ENCODE measurements around the gene ABLIM1. TPM values are rescaled to one million over a fixed set of nuclear protein-coding genes. Genes with fewer than 3 reads are reported as not detected.

The ABLIM1 gene
- total RNA-seq, 1 donor from 2014 or later = 87.7 TPM

- intact Hi-C loops (cut with DNase I) = loop anchor here (10.0 kb wide), 1 partner anchor 648 kb away; no protein-coding TSS in a partner anchor
- Histone ChIP-seq H3K27ac (no peak overlapping the region), H3K4me3 (no peak overlapping the region), H3K9me3 (no peaks in the 10 kb centered on the region), H3K4me1 (no peaks in the 10 kb centered on the region), H3K36me3 (no peaks in the 10 kb centered on the region), H3K27me3 (no peaks in the 10 kb centered on the region)
- no peak for DNase-seq (ENCODE audit: low spot score in 2 of 2)
- no peak for TF ChIP-seq CTCF (IDR thresholded peaks at IDR 0.05)
Observed at GRCh38 chr10:114477285-114477684, 180.8 kb downstream of the ABLIM1 start.

- intact Hi-C loops (cut with DNase I) = loop anchor here (5.0 to 10.0 kb wide), 2 partner anchors 227 to 650 kb away; no protein-coding TSS in a partner anchor
- H3K4me1 ChIP-seq = no peaks in the 10 kb centered on the region
- DNase-seq (ENCODE audit: low spot score in 2 of 2) = no peak
- H3K4me3 ChIP-seq = no peak overlapping the region
- H3K36me3 ChIP-seq = no peaks in the 10 kb centered on the region
- TF ChIP-seq CTCF (IDR thresholded peaks at IDR 0.05) = no peak
- H3K27ac ChIP-seq = no peak overlapping the region
- H3K27me3 ChIP-seq = no peaks in the 10 kb centered on the region
- no peaks in the 10 kb centered on the region for H3K9me3 ChIP-seq
Observed at GRCh38 chr10:114474989-114475388, 183.1 kb downstream of the ABLIM1 start.

- H3K4me3 ChIP-seq = no peak overlapping the region
- H3K4me1 ChIP-seq = no peaks in the 10 kb centered on the region
- no peak for DNase-seq (ENCODE audit: low spot score in 2 of 2)
- H3K27me3 ChIP-seq = no peaks in the 10 kb centered on the region
- intact Hi-C loops (cut with DNase I) = loop anchor here (5.0 to 10.0 kb wide), 2 partner anchors 229 to 651 kb away; no protein-coding TSS in a partner anchor
- H3K9me3 ChIP-seq = no peaks in the 10 kb centered on the region
- no peak for TF ChIP-seq CTCF (IDR thresholded peaks at IDR 0.05)
- H3K27ac ChIP-seq = no peak overlapping the region
- no peaks in the 10 kb centered on the region for H3K36me3 ChIP-seq
Observed at GRCh38 chr10:114473776-114474175, 184.3 kb downstream of the ABLIM1 start.

GRCh38 chr10:114472877-114473253, 185.2 kb downstream of the ABLIM1 start:
- H3K4me3 ChIP-seq = no peak overlapping the region
- no peak for TF ChIP-seq CTCF (IDR thresholded peaks at IDR 0.05)
- no peaks in the 10 kb centered on the region for H3K9me3 ChIP-seq
- DNase-seq (ENCODE audit: low spot score in 2 of 2) = no peak
- intact Hi-C loops (cut with DNase I) = loop anchor here (5.0 to 10.0 kb wide), 2 partner anchors 229 to 652 kb away; no protein-coding TSS in a partner anchor
- H3K27me3 ChIP-seq = no peaks in the 10 kb centered on the region
- H3K4me1 ChIP-seq = no peaks in the 10 kb centered on the region
- no peak overlapping the region for H3K27ac ChIP-seq
- H3K36me3 ChIP-seq = no peaks in the 10 kb centered on the region

- DNase-seq (ENCODE audit: low spot score in 2 of 2) = no peak
- Histone ChIP-seq H3K9me3 (no peaks in the 10 kb centered on the region), H3K27me3 (no peaks in the 10 kb centered on the region), H3K27ac (no peak overlapping the region), H3K4me3 (no peak overlapping the region), H3K36me3 (no peaks in the 10 kb centered on the region), H3K4me1 (no peaks in the 10 kb centered on the region)
- intact Hi-C loops (cut with DNase I) = loop anchor here (1.0 to 10.0 kb wide), 4 partner anchors 76 to 653 kb away; no protein-coding TSS in a partner anchor
- no peak for TF ChIP-seq CTCF (IDR thresholded peaks at IDR 0.05)
Observed at GRCh38 chr10:114471906-114472876, 185.9 kb downstream of the ABLIM1 start.

Data from ascending aorta (tissue), 2 donors.